Muscle of arm (tissue), 14 donors: ENCODE data around the gene TRDMT1. TPM values are rescaled to one million over a fixed set of nuclear protein-coding genes. Genes with fewer than 3 reads are reported as not detected.

Experiments used
- DNase-seq: peaks from one replicate; pipeline ENCODE4 v3.0.0-alpha.2; 2013
- long read RNA-seq, 11 donors: transcript quantifications; one replicate each; lab custom pipeline, GENCODE V29; 2026
- polyA plus RNA-seq, 12 donors: library from polyadenylated mRNA; unstranded; fragments of 120-200 nt; gene quantifications; one replicate each; pipeline ENCODE4 v1.2.1, GENCODE V29; 2013; ENCODE audit not compliant: insufficient read length in 12 of 12

The TRDMT1 gene
- 10 to 100 TPM in 6 of 12 donors, 1 to 10 TPM in 5, not detected in 1; 7.4 to 14.7 (median 10.8) TPM for polyA plus RNA-seq
- long read RNA-seq, donor 1: 0 reads
- long read RNA-seq, donor 2, partial matches to known transcripts: 0 of 2 reads
- long read RNA-seq, donor 2, other reads (novel, unspliced or antisense): 0 of 2 reads
- long read RNA-seq, donor 3, partial matches to known transcripts: 0 of 1 reads
- long read RNA-seq, donor 3, other reads (novel, unspliced or antisense): 0 of 1 reads
- long read RNA-seq, donor 4, partial matches to known transcripts: 0 of 1 reads
- long read RNA-seq, donor 4, other reads (novel, unspliced or antisense): 0 of 1 reads
- long read RNA-seq, donor 5: 0 reads
- long read RNA-seq, donor 6: 0 reads
- long read RNA-seq, donor 7, partial matches to known transcripts: 0 of 1 reads
- long read RNA-seq, donor 7, other reads (novel, unspliced or antisense): 0 of 1 reads
- long read RNA-seq, donor 8: 0 reads
- long read RNA-seq, donor 9, partial matches to known transcripts: 0 of 2 reads
- long read RNA-seq, donor 9, other reads (novel, unspliced or antisense): 0 of 2 reads
- long read RNA-seq, donor 10: 0 reads
- long read RNA-seq, donor 11, full-length matches to known transcripts: 1 of 5,406 reads
- long read RNA-seq, donor 11, partial matches to known transcripts: 2,591 of 5,406 reads
- long read RNA-seq, donor 11, other reads (novel, unspliced or antisense): 2,814 of 5,406 reads

- DNase-seq: peak; percentile 92
Observed at GRCh38 chr10:17200912-17201793, at the start of gene TRDMT1. Gene TRDMT1, minus strand, starts transcription at chr10:17201672. Its CDS starts 38 bp downstream, at chr10:17201634.

GRCh38 chr10:17250736-17251135 is 49.3 kb upstream of the TRDMT1 start:
- no peak for DNase-seq

GRCh38 chr10:17249820-17250219 is 48.3 kb upstream of the TRDMT1 start:
- DNase-seq: no peak

- no peak for DNase-seq
Observed at GRCh38 chr10:17248964-17249363, 47.5 kb upstream of the TRDMT1 start.

- no peak for DNase-seq
Observed at GRCh38 chr10:17247210-17247609, 45.7 kb upstream of the TRDMT1 start.

GRCh38 chr10:17244700-17245365 is 43.4 kb upstream of the TRDMT1 start:
- DNase-seq: no peak

- DNase-seq: no peak
Observed at GRCh38 chr10:17241611-17242333, 40.3 kb upstream of the TRDMT1 start.

- DNase-seq: no peak
Observed at GRCh38 chr10:17240616-17241015, 39.1 kb upstream of the TRDMT1 start.

GRCh38 chr10:17240096-17240495 is 38.6 kb upstream of the TRDMT1 start:
- DNase-seq: no peak

- no peak for DNase-seq
Observed at GRCh38 chr10:17239345-17240085, 38.0 kb upstream of the TRDMT1 start.

GRCh38 chr10:17238445-17239291 is 37.2 kb upstream of the TRDMT1 start:
- no peak for DNase-seq

- no peak for DNase-seq
Observed at GRCh38 chr10:17237915-17238444, 36.5 kb upstream of the TRDMT1 start.

GRCh38 chr10:17237149-17237527 is 35.7 kb upstream of the TRDMT1 start:
- DNase-seq: no peak

- no peak for DNase-seq
Observed at GRCh38 chr10:17236468-17237148, 35.1 kb upstream of the TRDMT1 start.

- DNase-seq: no peak
Observed at GRCh38 chr10:17235136-17235535, 33.7 kb upstream of the TRDMT1 start.

- no peak for DNase-seq
Observed at GRCh38 chr10:17234431-17234945, 33.0 kb upstream of the TRDMT1 start.

GRCh38 chr10:17233286-17233991 is 32.0 kb upstream of the TRDMT1 start:
- no peak for DNase-seq
